ENCODE data around the gene DNAJB2. TPM values are rescaled to one million over a fixed set of nuclear protein-coding genes. Genes with fewer than 3 reads are reported as not detected.

The DNAJB2 gene
- total RNA-seq, 1 experiment from 2014 or later = 36.2 TPM

GRCh38 chr2:219298759-219299371 is 19.7 kb downstream of the DNAJB2 start (continued):
- TF ChIP-seq FOSL1 (IDR thresholded peaks at IDR 0.05; ENCODE audit: low read depth) (no peak), YY1 (IDR thresholded peaks at IDR 0.05; ENCODE audit: extremely low read depth, insufficient replicate concordance, low read depth, low read length) (no peak), JUND (IDR thresholded peaks at IDR 0.05) (no peak), CTCF (IDR thresholded peaks at IDR 0.05 in 2 of 3, conservative IDR thresholded peaks at IDR 0.05 in 1 of 3; ENCODE audit: borderline replicate concordance in 1 of 3, insufficient read depth in 1 of 3, low read depth in 2 of 3, low read length in 2 of 3) (peak; percentile 90 to 98 (median 94))

- no peaks in the 10 kb centered on the region for H3K9me2 ChIP-seq (ENCODE audit: insufficient read depth)
- TF ChIP-seq POLR2AphosphoS5 (IDR thresholded peaks at IDR 0.05; ENCODE audit: low read depth, low read length) (no peak), SP1 (IDR thresholded peaks at IDR 0.05; ENCODE audit: low read depth) (no peak), ZFX (IDR thresholded peaks at IDR 0.05) (no peak)
- TF ChIP-seq, protein P1, sequence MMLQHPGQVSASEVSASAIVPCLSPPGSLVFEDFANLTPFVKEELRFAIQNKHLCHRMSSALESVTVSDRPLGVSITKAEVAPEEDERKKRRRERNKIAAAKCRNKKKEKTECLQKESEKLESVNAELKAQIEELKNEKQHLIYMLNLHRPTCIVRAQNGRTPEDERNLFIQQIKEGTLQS (IDR thresholded peaks at IDR 0.05) = no peak
- ChIA-PET RAD21 (ENCODE audit: low non-redundant PET in 1 of 2, low total read pairs in 2 of 2, uncharacterized antibody in 2 of 2, unreplicated experiment in 2 of 2) (no interaction called here), POLR2A (no interaction called here), CTCF (interaction anchor here (0.9 to 1.5 kb wide), 4 partner anchors 9 to 231 kb away, joined by 3 read pairs; partner anchors contain the start of gene DNPEP)
- intact Hi-C loops (cut with micrococcal nuclease) = loop anchor here (5.0 kb wide), 2 partner anchors 72 to 242 kb away; partner anchors contain the start of genes ANKZF1 and ATG9A
- H3K9me3 ChIP-seq (ENCODE audit: control insufficient read depth in 1 of 2, insufficient read depth in 1 of 2, low read depth in 1 of 2, low read length in 2 of 2) = no peaks in the 10 kb centered on the region
- H3K4me1 ChIP-seq (ENCODE audit: control insufficient read depth in 1 of 2, insufficient read depth in 2 of 2, low read length in 2 of 2) = peaks cover 3 to 15% of the 10 kb centered on the region in 2 experiments; a peak in 3 of 4 replicates
- H3K27me3 ChIP-seq (ENCODE audit: insufficient read depth, low read length) = peaks cover 41% of the 10 kb centered on the region
- H3K4me2 ChIP-seq (ENCODE audit: low read length) = peak overlapping the region; percentile 61; the same call in 1 of the 2 replicates
- BruUV-seq (replicated peaks) = no TSS peak
- no peak overlapping the region for H2AFZ ChIP-seq (ENCODE audit: low read depth, low read length, poor library complexity, severe bottlenecking)
- H3K36me3 ChIP-seq (ENCODE audit: control insufficient read depth in 1 of 2, insufficient read depth in 2 of 2, low read length in 2 of 2) = no peaks in the 10 kb centered on the region
- ATAC-seq (no peak), DNase-seq (ENCODE audit: low read depth, low spot score) (no peak)
- H3K27ac ChIP-seq (ENCODE audit: low read depth, low read length) = no peak overlapping the region; the same call in 1 of the 2 replicates
- H4K20me1 ChIP-seq (ENCODE audit: insufficient read depth) = no peaks in the 10 kb centered on the region
- no peak overlapping the region for H3K9ac ChIP-seq (ENCODE audit: low read length)
- H3K79me2 ChIP-seq (ENCODE audit: insufficient read depth, low read length) = no peaks in the 10 kb centered on the region
- H3K4me3 ChIP-seq (replicated peaks in 1 of 2; ENCODE audit: low read depth in 1 of 2, low read length in 2 of 2) = no peak overlapping the region
These were observed 20.2 kb downstream of the DNAJB2 start for GRCh38 chr2:219299372-219299760.
